ENCODE data around the gene FNIP1. TPM values are rescaled to one million over a fixed set of nuclear protein-coding genes. Genes with fewer than 3 reads are reported as not detected.

The FNIP1 gene
- total and polyA plus RNA-seq, 9 of the 15 experiments (the other 6 are each of a cell fraction or from before 2014, with no cell fraction given) = 5.0 to 32.8 (median 18.4) TPM

- no peak for TF ChIP-seq ETV6 (IDR thresholded peaks at IDR 0.05; ENCODE audit: borderline replicate concordance in 1 of 2, low read depth in 2 of 2, low read length in 1 of 2)
- peak; percentile 95 for TF ChIP-seq ETV6 (CRISPR knock-in tag; IDR thresholded peaks at IDR 0.05; ENCODE audit: borderline replicate concordance)
- TF ChIP-seq CREB3 (tag; conservative IDR thresholded peaks at IDR 0.05; ENCODE audit: low read depth) = no peak
- peak; percentile 95 for TF ChIP-seq POLR2A (conservative IDR thresholded peaks at IDR 0.05)
- TF ChIP-seq PCBP1 (IDR thresholded peaks at IDR 0.05; ENCODE audit: low read depth, low read length, poor library complexity, severe bottlenecking) = peak; percentile 83
- peak; percentile 71 for TF ChIP-seq PML (IDR thresholded peaks at IDR 0.05; ENCODE audit: low read length)
- no peak for TF ChIP-seq HOXB6 (CRISPR knock-in tag; IDR thresholded peaks at IDR 0.05; ENCODE audit: borderline replicate concordance)
- peak; percentile 99 for TF ChIP-seq RBFOX2 (IDR thresholded peaks at IDR 0.05; ENCODE audit: low read depth, low read length)
- peak; percentile 82; the same call in 1 of the 2 replicates for TF ChIP-seq ZNF263 (CRISPR knock-in tag; IDR thresholded peaks at IDR 0.05; ENCODE audit: borderline replicate concordance)
- peak; percentile 47; the same call in 1 of the 2 replicates for TF ChIP-seq E2F4 (CRISPR knock-in tag; IDR thresholded peaks at IDR 0.05; ENCODE audit: low read depth)
- TF ChIP-seq TAF1 (IDR thresholded peaks at IDR 0.05; ENCODE audit: control insufficient read depth, extremely low read depth, insufficient read depth, low read length, severe bottlenecking) = peak; percentile 94
- peak; percentile 83; the same call in 1 of the 2 replicates for TF ChIP-seq RREB1 (CRISPR knock-in tag; IDR thresholded peaks at IDR 0.05)
- no peak for TF ChIP-seq ZNF507 (tag; conservative IDR thresholded peaks at IDR 0.05)
- TF ChIP-seq TEAD1 (CRISPR knock-in tag; IDR thresholded peaks at IDR 0.05) = peak in 1 of 2 experiments; percentile 95; a peak in 2 of 4 replicates
- no peak for TF ChIP-seq ZNF197 (CRISPR knock-in tag; IDR thresholded peaks at IDR 0.05; ENCODE audit: low read depth)
- TF ChIP-seq MXD1 (CRISPR knock-in tag; IDR thresholded peaks at IDR 0.05; ENCODE audit: borderline replicate concordance, poor library complexity, severe bottlenecking) = peak; percentile 17
- TF ChIP-seq MAFG (tag; conservative IDR thresholded peaks at IDR 0.05) = no peak
Observed at GRCh38 chr5:131796793-131797693, at the start of gene FNIP1 (continued).

Data from K562 (cell line).